Measurements from ENCODE around the gene PNPLA6. TPM values are rescaled to one million over a fixed set of nuclear protein-coding genes. Genes with fewer than 3 reads are reported as not detected.
A peak's percentile ranks its signal among the peaks of the same experiment; 100 is the strongest.

Gene PNPLA6
- total and polyA plus RNA-seq, 2 of the 13 experiments (the other 11 are each of a cell fraction or from before 2014, with no cell fraction given), result 24.9 to 28.2 TPM

- peak; percentile 81 for TF ChIP-seq CHD2 (IDR thresholded peaks at IDR 0.05; ENCODE audit: low read depth, low read length)
- TF ChIP-seq, protein P1, sequence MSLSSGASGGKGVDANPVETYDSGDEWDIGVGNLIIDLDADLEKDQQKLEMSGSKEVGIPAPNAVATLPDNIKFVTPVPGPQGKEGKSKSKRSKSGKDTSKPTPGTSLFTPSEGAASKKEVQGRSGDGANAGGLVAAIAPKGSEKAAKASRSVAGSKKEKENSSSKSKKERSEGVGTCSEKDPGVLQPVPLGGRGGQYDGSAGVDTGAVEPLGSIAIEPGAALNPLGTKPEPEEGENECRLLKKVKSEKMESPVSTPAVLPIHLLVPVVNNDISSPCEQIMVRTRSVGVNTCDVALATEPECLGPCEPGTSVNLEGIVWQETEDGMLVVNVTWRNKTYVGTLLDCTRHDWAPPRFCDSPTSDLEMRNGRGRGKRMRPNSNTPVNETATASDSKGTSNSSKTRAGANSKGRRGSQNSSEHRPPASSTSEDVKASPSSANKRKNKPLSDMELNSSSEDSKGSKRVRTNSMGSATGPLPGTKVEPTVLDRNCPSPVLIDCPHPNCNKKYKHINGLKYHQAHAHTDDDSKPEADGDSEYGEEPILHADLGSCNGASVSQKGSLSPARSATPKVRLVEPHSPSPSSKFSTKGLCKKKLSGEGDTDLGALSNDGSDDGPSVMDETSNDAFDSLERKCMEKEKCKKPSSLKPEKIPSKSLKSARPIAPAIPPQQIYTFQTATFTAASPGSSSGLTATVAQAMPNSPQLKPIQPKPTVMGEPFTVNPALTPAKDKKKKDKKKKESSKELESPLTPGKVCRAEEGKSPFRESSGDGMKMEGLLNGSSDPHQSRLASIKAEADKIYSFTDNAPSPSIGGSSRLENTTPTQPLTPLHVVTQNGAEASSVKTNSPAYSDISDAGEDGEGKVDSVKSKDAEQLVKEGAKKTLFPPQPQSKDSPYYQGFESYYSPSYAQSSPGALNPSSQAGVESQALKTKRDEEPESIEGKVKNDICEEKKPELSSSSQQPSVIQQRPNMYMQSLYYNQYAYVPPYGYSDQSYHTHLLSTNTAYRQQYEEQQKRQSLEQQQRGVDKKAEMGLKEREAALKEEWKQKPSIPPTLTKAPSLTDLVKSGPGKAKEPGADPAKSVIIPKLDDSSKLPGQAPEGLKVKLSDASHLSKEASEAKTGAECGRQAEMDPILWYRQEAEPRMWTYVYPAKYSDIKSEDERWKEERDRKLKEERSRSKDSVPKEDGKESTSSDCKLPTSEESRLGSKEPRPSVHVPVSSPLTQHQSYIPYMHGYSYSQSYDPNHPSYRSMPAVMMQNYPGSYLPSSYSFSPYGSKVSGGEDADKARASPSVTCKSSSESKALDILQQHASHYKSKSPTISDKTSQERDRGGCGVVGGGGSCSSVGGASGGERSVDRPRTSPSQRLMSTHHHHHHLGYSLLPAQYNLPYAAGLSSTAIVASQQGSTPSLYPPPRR (CRISPR knock-in tag; IDR thresholded peaks at IDR 0.05; ENCODE audit: borderline replicate concordance), result peak; percentile 50; the same call in 1 of the 2 replicates
- no peak for TF ChIP-seq FIP1L1 (IDR thresholded peaks at IDR 0.05; ENCODE audit: borderline replicate concordance, insufficient read depth, low read depth, low read length)
- TF ChIP-seq, protein P2, sequence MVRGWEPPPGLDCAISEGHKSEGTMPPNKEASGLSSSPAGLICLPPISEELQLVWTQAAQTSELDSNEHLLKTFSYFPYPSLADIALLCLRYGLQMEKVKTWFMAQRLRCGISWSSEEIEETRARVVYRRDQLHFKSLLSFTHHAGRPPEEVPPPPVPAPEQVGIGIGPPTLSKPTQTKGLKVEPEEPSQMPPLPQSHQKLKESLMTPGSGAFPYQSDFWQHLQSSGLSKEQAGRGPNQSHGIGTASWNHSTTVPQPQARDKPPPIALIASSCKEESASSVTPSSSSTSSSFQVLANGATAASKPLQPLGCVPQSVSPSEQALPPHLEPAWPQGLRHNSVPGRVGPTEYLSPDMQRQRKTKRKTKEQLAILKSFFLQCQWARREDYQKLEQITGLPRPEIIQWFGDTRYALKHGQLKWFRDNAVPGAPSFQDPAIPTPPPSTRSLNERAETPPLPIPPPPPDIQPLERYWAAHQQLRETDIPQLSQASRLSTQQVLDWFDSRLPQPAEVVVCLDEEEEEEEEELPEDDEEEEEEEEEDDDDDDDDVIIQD (CRISPR knock-in tag; IDR thresholded peaks at IDR 0.05; ENCODE audit: low read depth), result peak; percentile 79
- TF ChIP-seq EZH2 (conservative IDR thresholded peaks at IDR 0.05; ENCODE audit: low read depth, low read length), result no peak
- no peak for TF ChIP-seq ZNF232 (CRISPR knock-in tag; IDR thresholded peaks at IDR 0.05; ENCODE audit: borderline replicate concordance)
- TF ChIP-seq, protein P3, sequence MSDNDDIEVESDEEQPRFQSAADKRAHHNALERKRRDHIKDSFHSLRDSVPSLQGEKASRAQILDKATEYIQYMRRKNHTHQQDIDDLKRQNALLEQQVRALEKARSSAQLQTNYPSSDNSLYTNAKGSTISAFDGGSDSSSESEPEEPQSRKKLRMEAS (IDR thresholded peaks at IDR 0.05), result peak; percentile 96
- TF ChIP-seq, protein P4, sequence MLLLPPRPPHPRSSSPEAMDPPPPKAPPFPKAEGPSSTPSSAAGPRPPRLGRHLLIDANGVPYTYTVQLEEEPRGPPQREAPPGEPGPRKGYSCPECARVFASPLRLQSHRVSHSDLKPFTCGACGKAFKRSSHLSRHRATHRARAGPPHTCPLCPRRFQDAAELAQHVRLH (CRISPR knock-in tag; IDR thresholded peaks at IDR 0.05; ENCODE audit: borderline replicate concordance, low read depth), result peak; percentile 95; the same call in 1 of the 2 replicates
- TF ChIP-seq RAD51 (IDR thresholded peaks at IDR 0.05; ENCODE audit: borderline replicate concordance), result peak; percentile 100
- no peak for TF ChIP-seq WIZ (CRISPR knock-in tag; IDR thresholded peaks at IDR 0.05)
- peak; percentile 78 for TF ChIP-seq MED1 (CRISPR knock-in tag; IDR thresholded peaks at IDR 0.05)
- 0 out of 2 replicates have a peak, but pooled peaks have one; percentile 17 for TF ChIP-seq NKX3-1 (CRISPR knock-in tag; IDR thresholded peaks at IDR 0.05)
- 0 out of 2 replicates have a peak, but pooled peaks have one; percentile 54 for TF ChIP-seq ZNF704 (CRISPR knock-in tag; IDR thresholded peaks at IDR 0.05; ENCODE audit: borderline replicate concordance)
- no peak for TF ChIP-seq POLR2AphosphoS2 (IDR thresholded peaks at IDR 0.05; ENCODE audit: low read depth, low read length)
- peak; percentile 76; the same call in 1 of the 2 replicates for TF ChIP-seq KDM5B (CRISPR knock-in tag; IDR thresholded peaks at IDR 0.05; ENCODE audit: borderline replicate concordance)
- TF ChIP-seq U2AF1 (optimal IDR thresholded peaks at IDR 0.05; ENCODE audit: low read depth, low read length), result peak; percentile 57
- TF ChIP-seq RXRA (CRISPR knock-in tag; IDR thresholded peaks at IDR 0.05), result peak; percentile 92
Observed at GRCh38 chr19:7522072-7522922, 13.2 kb upstream of the PNPLA6 start, which contains the start of gene MCOLN1 (continued).

All from HepG2 (cell line).